Measurements from ENCODE around the gene ZNF688. TPM values are rescaled to one million over a fixed set of nuclear protein-coding genes. Genes with fewer than 3 reads are reported as not detected.
"Not testable (repeated sequence)": the region's sequence is repeated elsewhere in the genome, so short reads cannot be mapped to it uniquely, and the experiment has no call there.

ZNF688 gene
- total RNA-seq, 4 donors from 2014 or later = 15.9 to 22.1 (median 20.8) TPM

GRCh38 chr16:30523768-30524574 is 47.5 kb downstream of the ZNF688 start:
- no peaks in the 10 kb centered on the region for H3K9me3 ChIP-seq
- WGBS, 2 donors (ENCODE audit: low coverage in 1 of 2) = 62 to 64% methylated on average over 8 to 11 of the region's 26 CpGs
- peaks cover 0 to 11% of the 10 kb centered on the region in 2 donors for H3K36me3 ChIP-seq
- no peaks in the 10 kb centered on the region for H3K27me3 ChIP-seq
- peaks cover 0 to 37% (median 8%) of the 10 kb centered on the region in 3 donors for H3K4me1 ChIP-seq
- no peak overlapping the region for H3K27ac ChIP-seq
- TF ChIP-seq POLR2AphosphoS5 (IDR thresholded peaks at IDR 0.05) = no peak
- TF ChIP-seq EP300 (IDR thresholded peaks at IDR 0.05) = no peak
- no peak for ATAC-seq
- no peak overlapping the region for H3K4me3 ChIP-seq

GRCh38 chr16:30522702-30523463 is 48.6 kb downstream of the ZNF688 start:
- Histone ChIP-seq H3K4me1 (peaks cover 0 to 27% (median 4%) of the 10 kb centered on the region in 3 donors), H3K36me3 (peaks cover 0 to 11% of the 10 kb centered on the region in 2 donors)
- H3K4me3 ChIP-seq, H3K27ac ChIP-seq, H3K27me3 ChIP-seq, H3K9me3 ChIP-seq, ATAC-seq: not testable (repeated sequence)
- 78 to 92% methylated on average over 7 to 8 of the region's 12 CpGs for WGBS, 2 donors (ENCODE audit: low coverage in 1 of 2)

- 49 to 50% methylated on average over 9 to 10 of the region's 11 CpGs for WGBS, 2 donors (ENCODE audit: low coverage in 1 of 2)
- Histone ChIP-seq H3K27me3 (no peaks in the 10 kb centered on the region), H3K4me1 (peaks cover 0 to 22% (median 0%) of the 10 kb centered on the region in 3 donors), H3K9me3 (no peaks in the 10 kb centered on the region), H3K27ac (no peak overlapping the region), H3K36me3 (peaks cover 0 to 11% of the 10 kb centered on the region in 2 donors), H3K4me3 (no peak overlapping the region)
- ATAC-seq = no peak
- no peak for TF ChIP-seq EP300 (IDR thresholded peaks at IDR 0.05)
Observed at GRCh38 chr16:30521873-30522641, 49.5 kb downstream of the ZNF688 start.

- Histone ChIP-seq H3K27me3 (peaks cover 2% of the 10 kb centered on the region), H3K4me3 (no peak overlapping the region), H3K27ac (no peak overlapping the region), H3K4me1 (peaks cover 0 to 22% (median 0%) of the 10 kb centered on the region in 3 donors), H3K9me3 (no peaks in the 10 kb centered on the region), H3K36me3 (peaks cover 0 to 11% of the 10 kb centered on the region in 2 donors)
- TF ChIP-seq POLR2A (IDR thresholded peaks at IDR 0.05) = no peak
- TF ChIP-seq EP300 (IDR thresholded peaks at IDR 0.05) = no peak
- no peak for TF ChIP-seq CTCF (IDR thresholded peaks at IDR 0.05)
- TF ChIP-seq POLR2AphosphoS5 (IDR thresholded peaks at IDR 0.05) = no peak
- 78% methylated on average over 1 of the region's 7 CpGs; no CpG with 5 or more reads in 1 of the 2 donors for WGBS, 2 donors (ENCODE audit: low coverage in 1 of 2)
- ATAC-seq = no peak
Observed at GRCh38 chr16:30521476-30521872, 50.0 kb downstream of the ZNF688 start.

Small RNA genes within 50 kb of the gene (small RNA-seq; reads per million reads assigned to genes)
- gene AC093249.4 = 0 reads per million in 4 donors

Other genes with a start within 250 kb of the ZNF688 start
- gene CD2BP2, start 216.4 kb downstream of the ZNF688 start, total RNA-seq = 10 to 100 TPM; 43.1 to 68.1 (median 54.3) TPM
- 10 to 100 TPM; 17.1 to 40.9 (median 20.4) TPM for gene TBC1D10B, start 201.2 kb downstream of the ZNF688 start, total RNA-seq
- gene MYL11, start 196.9 kb downstream of the ZNF688 start, total RNA-seq = not detected
- gene SEPTIN1, start 189.2 kb downstream of the ZNF688 start, total RNA-seq = 1 to 10 TPM in 2 of 4 donors, under 1 TPM in 2; 0.59 to 2.2 (median 1.2) TPM
- gene ZNF48, start 176.3 kb downstream of the ZNF688 start, total RNA-seq = 10 to 100 TPM in 3 of 4 donors, 1 to 10 TPM in 1; 7.9 to 17.5 (median 12.2) TPM
- 10 to 100 TPM; 17.6 to 29.3 (median 19.5) TPM for gene ZNF771, start 164.1 kb downstream of the ZNF688 start, total RNA-seq
- 10 to 100 TPM; 10.9 to 17.4 (median 13.8) TPM for gene DCTPP1, start 141.7 kb downstream of the ZNF688 start, total RNA-seq
- gene SEPHS2, start 125.8 kb downstream of the ZNF688 start, total RNA-seq = 10 to 100 TPM; 21.6 to 36.1 (median 25.2) TPM
- 1 to 10 TPM in 2 of 4 donors, under 1 TPM in 2; 0.30 to 4.2 (median 0.97) TPM for gene ITGAL, start 99.0 kb downstream of the ZNF688 start, total RNA-seq
- 10 to 100 TPM; 41.3 to 87.8 (median 50.9) TPM for gene ZNF768, start 45.1 kb downstream of the ZNF688 start, total RNA-seq
- gene ZNF747, start 36.9 kb downstream of the ZNF688 start, total RNA-seq = 10 to 100 TPM; 15.3 to 31.6 (median 19.3) TPM
- gene ZNF764, start 13.3 kb downstream of the ZNF688 start, total RNA-seq = 10 to 100 TPM in 2 of 4 donors, 1 to 10 TPM in 2; 6.3 to 13.1 (median 9.3) TPM
- 10 to 100 TPM in 3 of 4 donors, 1 to 10 TPM in 1; 6.9 to 17.0 (median 12.2) TPM for gene ZNF785, start 14.0 kb upstream of the ZNF688 start, total RNA-seq
- gene ZNF689, start 38.7 kb upstream of the ZNF688 start, total RNA-seq = 10 to 100 TPM in 2 of 4 donors, 1 to 10 TPM in 2; 9.7 to 13.1 (median 11.4) TPM
- 10 to 100 TPM; 21.7 to 49.2 (median 41.8) TPM for gene PRR14, start 79.2 kb upstream of the ZNF688 start, total RNA-seq
- gene FBRS, start 86.7 kb upstream of the ZNF688 start, total RNA-seq = 10 to 100 TPM; 19.9 to 52.1 (median 32.8) TPM
- gene SRCAP, start 127.5 kb upstream of the ZNF688 start, total RNA-seq = 10 to 100 TPM; 20.6 to 57.4 (median 36.0) TPM
- gene PHKG2, start 176.7 kb upstream of the ZNF688 start, total RNA-seq = 10 to 100 TPM; 19.4 to 29.0 (median 23.4) TPM
- 1 to 10 TPM in 2 of 4 donors, not detected in 2; 1.3 to 1.9 TPM for gene CFAP119, start 190.3 kb upstream of the ZNF688 start, total RNA-seq
- 100 to 1,000 TPM in 1 of 4 donors, 10 to 100 TPM in 3; 76.4 to 108 (median 80.6) TPM for gene RNF40, start 190.6 kb upstream of the ZNF688 start, total RNA-seq
- gene ZNF629, start 215.5 kb upstream of the ZNF688 start, total RNA-seq = 10 to 100 TPM; 12.3 to 16.5 (median 14.5) TPM